HG03565 (cell line): ENCODE data around the gene CERS6.
A peak's percentile ranks its signal among the peaks of the same experiment; 100 is the strongest.
"Not testable (repeated sequence)": the region's sequence is repeated elsewhere in the genome, so short reads cannot be mapped to it uniquely, and the experiment has no call there.

Source experiments
- ATAC-seq: cut with Tn5 transposase; IDR thresholded peaks from one replicate; pipeline ENCODE4 v1.9.1; 2021; ENCODE audit warnings: mild to moderate bottlenecking, moderate library complexity; ENCODE audit not compliant: unreplicated experiment

Gene CERS6

GRCh38 chr2:168455645-168456520, at the start of gene CERS6:
Gene CERS6 (plus strand): TSS chr2:168456272. CDS start chr2:168456449, 177 bp downstream.
- peak; percentile 93 for ATAC-seq

GRCh38 chr2:168412301-168412700, 43.8 kb upstream of the CERS6 start:
- not testable (repeated sequence) for ATAC-seq

- ATAC-seq: not testable (repeated sequence)
Measured at GRCh38 chr2:168413101-168413500, 43.0 kb upstream of the CERS6 start.

- no peak for ATAC-seq
Measured at GRCh38 chr2:168416555-168416954, 39.5 kb upstream of the CERS6 start.

- ATAC-seq: peak; percentile 81
Measured at GRCh38 chr2:168422584-168422983, 33.5 kb upstream of the CERS6 start.

- ATAC-seq: no peak
Measured at GRCh38 chr2:168424112-168424951, 31.7 kb upstream of the CERS6 start.

GRCh38 chr2:168424971-168425370, 31.1 kb upstream of the CERS6 start:
- ATAC-seq: no peak

- ATAC-seq: no peak
Measured at GRCh38 chr2:168426861-168427260, 29.2 kb upstream of the CERS6 start.

- ATAC-seq: no peak
Measured at GRCh38 chr2:168427451-168427850, 28.6 kb upstream of the CERS6 start.

- no peak for ATAC-seq
Measured at GRCh38 chr2:168428431-168428830, 27.6 kb upstream of the CERS6 start.

- no peak for ATAC-seq
Measured at GRCh38 chr2:168429988-168430387, 26.1 kb upstream of the CERS6 start.

GRCh38 chr2:168430431-168430830, 25.6 kb upstream of the CERS6 start:
- ATAC-seq: no peak

- ATAC-seq: no peak
Measured at GRCh38 chr2:168431301-168432024, 24.6 kb upstream of the CERS6 start.

GRCh38 chr2:168432100-168432499, 24.0 kb upstream of the CERS6 start:
- ATAC-seq: no peak

GRCh38 chr2:168432565-168433186, 23.4 kb upstream of the CERS6 start:
- peak; percentile 68 for ATAC-seq

GRCh38 chr2:168433527-168433926, 22.5 kb upstream of the CERS6 start:
- no peak for ATAC-seq

- ATAC-seq: no peak
Measured at GRCh38 chr2:168434146-168434545, 21.9 kb upstream of the CERS6 start.

GRCh38 chr2:168436840-168437239, 19.2 kb upstream of the CERS6 start:
- no peak for ATAC-seq

- no peak for ATAC-seq
Measured at GRCh38 chr2:168438553-168438952, 17.5 kb upstream of the CERS6 start.

GRCh38 chr2:168439536-168439935, 16.5 kb upstream of the CERS6 start:
- no peak for ATAC-seq
